GM18867 (cell line): ENCODE measurements around the gene CPO.
A peak's percentile ranks its signal among the peaks of the same experiment; 100 is the strongest.

Source experiments
- ATAC-seq: cut with Tn5 transposase; IDR thresholded peaks from one replicate; pipeline ENCODE4 v1.9.1; 2021; ENCODE audit warnings: mild to moderate bottlenecking, moderate library complexity; ENCODE audit not compliant: unreplicated experiment

Gene CPO

GRCh38 chr2:206970589-206971360, 31.5 kb downstream of the CPO start:
- no peak for ATAC-seq

GRCh38 chr2:206971805-206972204, 32.5 kb downstream of the CPO start:
- ATAC-seq = no peak

GRCh38 chr2:206974551-206974950, 35.2 kb downstream of the CPO start:
- ATAC-seq = no peak

- ATAC-seq = no peak
Measured at GRCh38 chr2:206978746-206979145, 39.4 kb downstream of the CPO start.

- ATAC-seq = no peak
Measured at GRCh38 chr2:206979365-206979764, 40.0 kb downstream of the CPO start.

GRCh38 chr2:206979922-206980321, 40.6 kb downstream of the CPO start:
- ATAC-seq = no peak

GRCh38 chr2:206980413-206980812, 41.1 kb downstream of the CPO start:
- ATAC-seq = no peak

GRCh38 chr2:206981086-206981674, 41.9 kb downstream of the CPO start:
- no peak for ATAC-seq

GRCh38 chr2:206981739-206982340, 42.5 kb downstream of the CPO start:
- no peak for ATAC-seq

GRCh38 chr2:206982360-206982955, 43.1 kb downstream of the CPO start:
- no peak for ATAC-seq

GRCh38 chr2:206983161-206983859, 44.0 kb downstream of the CPO start:
- no peak for ATAC-seq

GRCh38 chr2:206984206-206984605, 44.9 kb downstream of the CPO start:
- ATAC-seq = no peak

- no peak for ATAC-seq
Measured at GRCh38 chr2:206986943-206987342, 47.6 kb downstream of the CPO start.

GRCh38 chr2:206987810-206988209, 48.5 kb downstream of the CPO start:
- ATAC-seq = no peak

GRCh38 chr2:206988884-206989283, 49.6 kb downstream of the CPO start:
- ATAC-seq = no peak

- peak; percentile 92 for ATAC-seq
Measured at GRCh38 chr2:206989311-206989710, 50.0 kb downstream of the CPO start.

GRCh38 chr2:206990360-206990759, 51.0 kb downstream of the CPO start:
- no peak for ATAC-seq

GRCh38 chr2:206991070-206991469, 51.8 kb downstream of the CPO start:
- no peak for ATAC-seq

- ATAC-seq = no peak
Measured at GRCh38 chr2:206993396-206993911, 54.1 kb downstream of the CPO start.

- ATAC-seq = no peak
Measured at GRCh38 chr2:206993964-206994363, 54.6 kb downstream of the CPO start.

- no peak for ATAC-seq
Measured at GRCh38 chr2:206996556-206997065, 57.3 kb downstream of the CPO start.
